Measurements from ENCODE around the gene FYB1. TPM values are rescaled to one million over a fixed set of nuclear protein-coding genes. Genes with fewer than 3 reads are reported as not detected.

The FYB1 gene
- total RNA-seq, 1 experiment from 2014 or later = not detected

DNA sequence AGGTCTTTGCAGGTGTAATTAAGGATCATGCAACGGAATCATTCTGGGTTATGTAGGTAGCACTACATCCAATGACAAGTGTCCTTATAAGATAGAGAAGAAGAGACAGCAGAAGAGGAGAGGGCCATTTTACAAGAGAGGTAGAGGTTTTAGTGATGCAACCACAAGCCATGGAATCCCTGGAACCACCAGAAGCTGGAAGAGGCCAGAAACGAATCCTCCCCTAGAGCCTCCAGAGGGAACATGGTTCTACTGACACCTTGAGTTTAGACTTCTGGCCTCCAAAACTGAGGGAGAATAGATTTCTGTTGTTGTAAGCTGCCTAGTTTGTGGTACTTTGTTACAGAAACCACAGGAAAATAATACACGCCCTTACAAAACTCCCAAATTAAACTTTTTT lies 3.5 kb downstream of the FYB1 start:
- Histone ChIP-seq H3K4me3 (no peak overlapping the region), H3K36me3 (no peaks in the 10 kb centered on the region), H3K27me3 (no peaks in the 10 kb centered on the region), H3K9me3 (no peaks in the 10 kb centered on the region)
- no peak for DNase-seq

DNA sequence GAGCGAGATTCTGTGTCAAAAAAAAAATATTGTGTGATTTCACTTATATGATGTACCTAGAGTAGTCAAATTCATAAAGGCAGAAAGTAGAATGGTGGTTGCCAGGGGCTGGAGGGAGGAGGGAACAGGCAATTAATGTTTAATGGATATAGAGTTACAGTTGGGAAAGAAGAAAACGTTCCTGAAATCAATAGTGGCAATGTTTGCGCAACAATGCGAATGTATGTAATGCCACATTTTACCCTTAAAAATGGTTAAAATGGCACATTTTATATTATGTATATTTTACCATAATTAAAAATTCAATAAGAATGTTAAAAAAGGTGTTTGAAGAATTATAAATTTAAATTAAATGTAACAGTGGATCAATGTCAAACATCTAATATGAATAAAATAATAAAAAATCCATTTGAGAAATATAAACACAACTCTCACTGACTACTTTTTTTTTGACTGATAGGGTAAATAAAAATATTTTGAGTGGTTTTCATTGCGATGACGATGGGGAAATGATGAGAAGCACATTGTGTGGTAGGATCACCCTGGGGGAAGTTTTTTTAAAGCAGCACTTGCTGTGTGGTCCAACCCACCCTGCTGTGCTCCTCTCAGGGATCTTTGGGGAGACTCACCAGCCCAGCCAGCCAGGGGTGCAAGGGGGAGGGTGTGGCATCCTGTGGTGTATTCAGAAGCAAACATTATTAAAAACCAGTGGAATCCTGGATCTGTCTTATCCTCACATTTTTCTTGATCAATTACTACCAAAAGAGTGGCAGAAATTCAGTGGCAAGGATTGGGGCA lies 4.3 kb downstream of the FYB1 start:
- H3K9me3 ChIP-seq = no peaks in the 10 kb centered on the region
- no peak for DNase-seq

DNA sequence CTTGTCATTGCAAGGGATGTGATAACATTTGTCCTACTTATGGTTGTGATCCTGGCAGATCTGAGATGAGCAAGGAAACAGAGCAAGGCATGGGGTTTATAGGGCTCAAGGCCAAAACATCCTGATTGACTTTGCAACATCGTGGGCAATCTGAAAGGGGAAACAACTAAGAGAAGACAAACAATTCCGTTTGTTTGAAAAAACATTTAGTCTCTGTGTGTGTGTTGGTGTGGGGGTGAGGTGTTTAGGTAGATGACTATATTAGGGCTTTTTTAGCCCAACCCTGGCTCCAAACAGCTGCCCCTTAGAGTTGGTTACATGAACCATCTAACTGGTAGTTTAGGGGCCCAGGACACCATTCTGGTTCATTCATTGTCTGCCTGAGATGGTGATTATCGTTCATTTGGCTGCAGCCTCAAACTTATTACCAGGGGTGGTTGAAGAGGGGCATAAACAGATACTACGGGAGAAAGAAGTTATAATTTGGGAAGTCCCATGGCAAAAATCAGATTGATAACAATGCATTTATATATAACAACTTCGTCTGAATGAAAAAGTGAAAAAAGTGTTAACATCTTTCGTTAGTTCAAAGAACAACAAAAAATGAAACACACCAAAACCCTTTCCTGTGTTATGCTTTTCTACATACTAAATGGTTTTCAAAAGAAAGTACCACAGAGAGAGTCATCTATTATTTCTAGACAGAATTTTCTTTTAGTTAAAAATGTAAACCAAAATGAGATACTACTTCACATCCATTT lies 5.7 kb downstream of the FYB1 start:
- H3K4me3 ChIP-seq = no peak overlapping the region
- DNase-seq = no peak
- H3K27me3 ChIP-seq = no peaks in the 10 kb centered on the region
- no peaks in the 10 kb centered on the region for H3K36me3 ChIP-seq
- no peaks in the 10 kb centered on the region for H3K9me3 ChIP-seq

More for the DNA sequence above, 4.3 kb downstream of the FYB1 start:
- Histone ChIP-seq H3K4me3 (no peak overlapping the region), H3K27me3 (no peaks in the 10 kb centered on the region), H3K36me3 (no peaks in the 10 kb centered on the region)

DNA sequence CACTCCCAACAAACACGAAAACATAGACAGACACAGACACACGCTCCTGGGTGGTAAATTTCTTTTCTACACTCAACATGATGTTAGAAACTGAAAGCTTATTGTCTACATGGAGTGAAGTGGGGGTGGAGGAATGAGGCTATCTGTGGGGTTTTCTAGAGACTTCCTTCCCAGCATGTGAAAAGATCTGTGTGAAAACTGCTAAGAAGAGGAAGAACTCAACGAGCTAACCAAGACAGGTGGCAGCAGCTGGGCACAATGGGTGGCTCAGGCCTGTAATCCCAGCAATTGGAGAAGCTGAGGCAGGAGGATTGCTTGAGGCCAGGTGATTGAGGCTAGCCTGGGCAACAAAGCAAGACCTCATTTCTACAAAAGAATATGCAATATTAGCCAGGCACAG lies 7.6 kb downstream of the FYB1 start:
- no peaks in the 10 kb centered on the region for H3K36me3 ChIP-seq
- no peaks in the 10 kb centered on the region for H3K9me3 ChIP-seq
- H3K27me3 ChIP-seq = peaks cover 1% of the 10 kb centered on the region; the same call in 1 of the 2 replicates
- no peak overlapping the region for H3K4me3 ChIP-seq
- no peak for DNase-seq

DNA sequence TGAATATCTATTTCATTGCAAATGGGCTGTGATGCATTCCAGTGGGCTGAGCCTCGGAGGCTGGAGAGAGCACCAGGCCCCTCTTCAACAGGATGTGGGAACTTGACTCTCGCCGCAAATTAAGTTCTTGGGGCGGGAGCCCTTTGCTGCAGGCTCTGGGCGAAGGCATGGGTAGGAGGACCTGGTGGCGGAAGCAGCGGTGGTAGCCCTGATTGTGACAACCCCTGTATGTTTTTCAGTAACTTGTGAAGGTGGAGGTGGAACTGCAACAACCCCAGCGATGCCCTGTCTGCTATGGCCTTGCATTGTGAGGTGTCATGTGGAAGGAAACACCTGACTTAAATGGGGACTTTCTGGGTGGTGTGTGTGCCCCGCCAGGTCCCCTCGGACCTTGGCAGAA lies 9.4 kb downstream of the FYB1 start:
- Histone ChIP-seq H3K27me3 (peaks cover 3% of the 10 kb centered on the region; the same call in 1 of the 2 replicates), H3K4me3 (no peak overlapping the region), H3K36me3 (no peaks in the 10 kb centered on the region), H3K9me3 (no peaks in the 10 kb centered on the region)
- DNase-seq = no peak

DNA sequence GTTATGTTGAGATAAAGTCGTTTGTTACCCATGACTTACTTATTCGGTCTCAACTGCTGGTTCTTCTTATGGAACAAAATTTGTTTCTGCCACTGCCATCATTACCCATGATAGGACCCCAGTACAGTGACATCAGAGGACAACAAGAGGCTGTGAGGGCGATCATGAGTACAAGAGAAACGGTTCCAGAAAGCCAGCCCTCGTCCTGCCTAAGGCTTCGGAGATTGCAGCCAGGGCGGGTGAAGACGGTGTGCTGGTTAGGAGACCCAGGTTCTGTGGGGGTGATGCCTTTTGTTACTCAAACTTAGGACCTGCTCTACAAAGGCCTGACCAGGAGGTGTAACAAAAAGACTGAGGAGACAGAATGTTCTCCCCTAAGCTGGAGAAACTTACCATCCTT lies 10.9 kb downstream of the FYB1 start:
- no peak for DNase-seq
- H3K4me3 ChIP-seq = no peak overlapping the region
- H3K27me3 ChIP-seq = peaks cover 3% of the 10 kb centered on the region; the same call in 1 of the 2 replicates
- H3K9me3 ChIP-seq = no peaks in the 10 kb centered on the region
- H3K36me3 ChIP-seq = no peaks in the 10 kb centered on the region

DNA sequence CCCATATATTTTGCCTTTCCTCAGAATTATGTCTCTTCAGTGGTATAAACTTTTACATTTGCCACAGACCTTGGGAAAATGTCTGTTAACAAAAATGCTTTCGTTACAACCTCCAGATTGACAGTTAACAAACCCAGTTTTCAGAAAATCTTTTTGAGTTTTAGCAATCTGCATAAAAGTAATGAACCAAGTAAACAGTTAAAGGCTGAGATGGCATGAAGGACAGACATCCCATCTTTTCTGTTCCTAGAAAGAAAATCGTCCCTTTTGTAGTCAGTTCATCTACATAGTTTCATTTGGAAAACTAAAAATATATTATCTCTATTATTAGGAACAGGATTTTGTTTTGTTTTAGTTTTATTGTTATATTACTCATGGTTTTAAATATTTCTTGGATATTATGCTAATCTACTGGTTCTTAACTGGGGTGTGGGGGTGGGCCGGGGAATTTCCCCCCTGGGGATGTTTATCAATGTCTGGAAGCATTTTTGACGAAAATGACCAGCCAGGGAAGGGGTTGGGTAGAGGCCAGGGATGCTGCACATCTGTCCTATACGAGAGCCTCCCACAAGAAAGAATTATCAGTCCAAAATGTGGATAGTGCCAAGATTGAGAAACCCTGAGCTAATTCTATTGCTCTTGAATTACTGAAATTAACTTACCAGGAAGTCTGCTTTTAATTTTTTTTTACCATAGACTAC lies 11.9 kb downstream of the FYB1 start:
- H3K27me3 ChIP-seq = peaks cover 3% of the 10 kb centered on the region; the same call in 1 of the 2 replicates
- no peaks in the 10 kb centered on the region for H3K9me3 ChIP-seq
- H3K4me3 ChIP-seq = no peak overlapping the region
- no peak for DNase-seq
- H3K36me3 ChIP-seq = no peaks in the 10 kb centered on the region

DNA sequence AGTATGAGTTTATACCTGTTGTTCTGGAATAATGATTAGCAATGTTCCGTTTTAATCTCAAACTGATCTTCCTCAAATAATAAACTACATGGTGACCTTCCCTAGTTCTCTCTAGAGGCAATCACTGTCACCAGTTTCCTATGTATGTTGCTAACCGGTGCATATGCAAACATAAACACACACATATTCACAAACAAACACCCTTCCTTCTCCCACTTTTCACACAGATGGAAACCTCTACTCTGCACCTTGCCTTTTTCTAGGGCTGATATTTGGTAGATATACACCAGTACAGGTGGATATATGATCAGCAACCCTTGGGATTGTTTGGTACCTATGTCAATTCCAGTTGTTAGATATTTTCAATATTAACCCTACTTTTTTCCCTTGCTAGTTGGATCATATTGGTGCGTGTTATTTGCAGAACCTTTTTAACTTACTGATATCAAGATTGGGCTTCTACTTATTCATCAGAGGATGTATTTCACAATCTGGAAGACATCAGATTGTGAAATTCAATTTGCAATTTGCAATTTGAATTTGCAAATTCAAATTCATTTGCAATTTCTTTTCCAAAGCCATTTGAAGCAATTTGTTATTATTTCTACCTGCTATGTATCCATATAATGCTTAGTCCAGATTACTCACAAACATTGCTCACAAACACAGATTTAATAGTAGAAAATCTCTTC lies 12.6 kb downstream of the FYB1 start:
- no peak overlapping the region for H3K4me3 ChIP-seq
- H3K36me3 ChIP-seq = no peaks in the 10 kb centered on the region
- H3K9me3 ChIP-seq = no peaks in the 10 kb centered on the region
- no peak for DNase-seq
- peaks cover 3% of the 10 kb centered on the region; the same call in 1 of the 2 replicates for H3K27me3 ChIP-seq

DNA sequence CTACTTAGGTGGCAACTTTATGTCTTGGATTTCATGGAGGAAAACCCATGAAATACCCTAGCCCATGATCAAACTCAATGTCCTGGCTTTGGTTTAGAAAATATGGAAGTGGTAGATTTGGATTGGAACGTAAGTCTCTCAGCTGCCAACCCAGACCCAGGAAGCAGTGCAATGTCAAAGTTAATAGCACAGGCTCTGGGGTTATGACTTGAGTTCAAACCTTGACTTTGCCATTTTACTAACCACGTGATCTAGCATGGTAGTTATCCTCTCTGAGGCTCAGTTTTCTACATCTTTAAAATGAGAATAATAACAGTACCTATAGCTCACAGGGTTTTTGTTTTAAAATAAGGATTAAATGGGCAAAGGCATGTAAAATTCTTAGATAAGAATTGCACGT lies 13.8 kb downstream of the FYB1 start:
- Histone ChIP-seq H3K4me3 (no peak overlapping the region), H3K9me3 (no peaks in the 10 kb centered on the region), H3K27me3 (peaks cover 3% of the 10 kb centered on the region; the same call in 1 of the 2 replicates), H3K36me3 (no peaks in the 10 kb centered on the region)
- DNase-seq = no peak

DNA sequence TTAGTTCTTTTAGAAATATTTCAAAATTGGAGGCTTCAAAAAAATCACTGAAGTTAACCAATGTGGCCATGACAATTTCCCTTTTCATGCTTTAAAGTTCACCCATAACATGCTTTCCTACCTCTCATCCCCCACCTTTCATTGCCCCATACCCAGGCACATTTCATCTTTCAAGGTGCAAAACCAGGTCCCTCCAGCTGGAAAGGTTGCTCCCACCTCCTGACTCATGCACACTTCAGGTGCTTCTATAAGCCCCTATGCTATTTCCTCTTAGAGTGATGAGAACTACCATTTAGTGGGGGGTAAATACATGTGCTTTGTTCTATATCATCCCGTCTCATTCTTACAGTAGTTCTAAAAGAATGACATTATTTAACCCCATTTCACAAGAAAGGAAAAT lies 15.4 kb downstream of the FYB1 start:
- DNase-seq = no peak
- H3K9me3 ChIP-seq = no peaks in the 10 kb centered on the region
- H3K36me3 ChIP-seq = no peaks in the 10 kb centered on the region
- H3K4me3 ChIP-seq = no peak overlapping the region
- peaks cover 3% of the 10 kb centered on the region; the same call in 1 of the 2 replicates for H3K27me3 ChIP-seq

DNA sequence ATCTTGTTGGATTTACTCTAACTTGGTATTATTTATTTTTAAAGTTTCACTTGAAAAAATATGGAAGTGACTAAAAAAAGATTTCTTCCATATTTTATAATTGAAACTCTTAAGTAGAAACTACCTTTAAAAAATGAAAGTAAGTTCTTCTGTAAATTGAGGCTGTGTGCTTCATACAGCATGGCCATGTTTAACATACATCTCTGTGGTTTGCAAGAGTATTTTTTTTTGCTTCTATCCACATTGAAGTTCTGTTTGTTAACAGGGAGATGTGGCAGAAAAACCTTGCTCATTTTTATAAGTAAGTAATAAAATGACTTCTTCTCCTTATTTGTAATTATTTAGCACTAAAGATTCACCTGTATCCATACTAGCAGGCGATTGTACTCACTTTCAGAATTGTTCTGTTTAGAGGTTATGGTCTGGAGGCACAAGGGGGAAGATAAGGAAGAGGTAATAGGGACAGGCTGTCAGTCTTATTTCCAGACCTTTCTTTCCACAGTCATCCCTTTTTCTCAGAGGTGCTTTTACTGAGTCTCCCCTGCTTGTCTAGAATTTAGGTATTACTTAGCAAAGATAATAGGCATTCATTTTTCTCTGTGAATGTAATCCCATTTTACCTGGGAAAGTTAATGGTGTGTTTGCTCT lies 16.0 kb downstream of the FYB1 start:
- Histone ChIP-seq H3K9me3 (no peaks in the 10 kb centered on the region), H3K27me3 (peaks cover 5% of the 10 kb centered on the region; the same call in 1 of the 2 replicates), H3K36me3 (no peaks in the 10 kb centered on the region), H3K4me3 (no peak overlapping the region)
- DNase-seq = no peak

DNA sequence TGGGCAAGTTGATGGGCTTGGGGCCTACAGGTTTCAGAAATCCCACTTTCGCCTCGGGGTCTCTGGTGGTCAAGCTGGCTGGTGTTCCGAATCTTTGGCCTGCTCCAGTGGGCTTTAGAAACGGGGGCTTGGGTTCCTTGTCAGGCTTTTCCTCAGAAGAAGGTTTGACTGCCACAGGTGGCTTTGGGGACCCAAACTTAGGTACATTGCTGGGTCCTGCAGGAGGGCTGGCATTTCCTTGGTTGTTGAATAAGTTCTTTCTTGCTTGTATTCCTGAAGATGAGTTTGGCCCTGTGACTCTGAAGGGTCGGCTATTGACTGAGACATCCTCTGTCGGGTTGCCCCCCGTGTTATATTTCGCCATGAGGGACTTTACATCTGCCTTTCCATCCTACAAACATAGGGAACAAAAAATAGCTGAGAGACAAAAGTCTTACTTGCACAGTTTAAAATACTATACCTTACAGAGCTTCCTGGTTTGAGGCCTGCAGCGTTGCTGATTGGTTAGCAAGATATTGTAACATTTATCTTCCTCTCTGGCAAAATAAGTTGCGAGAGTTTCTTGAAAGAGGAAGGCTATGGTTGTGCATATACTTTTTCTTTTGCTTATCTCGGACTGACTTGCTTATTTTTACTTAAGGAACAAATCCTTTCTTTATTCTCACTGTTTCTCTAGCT lies 16.6 kb downstream of the FYB1 start:
- DNase-seq = no peak
- H3K9me3 ChIP-seq = no peaks in the 10 kb centered on the region
- H3K36me3 ChIP-seq = no peaks in the 10 kb centered on the region
- no peak overlapping the region for H3K4me3 ChIP-seq
- H3K27me3 ChIP-seq = 0 out of 2 replicates have a peak, but pooled peaks cover 5% of the 10 kb centered on the region

DNA sequence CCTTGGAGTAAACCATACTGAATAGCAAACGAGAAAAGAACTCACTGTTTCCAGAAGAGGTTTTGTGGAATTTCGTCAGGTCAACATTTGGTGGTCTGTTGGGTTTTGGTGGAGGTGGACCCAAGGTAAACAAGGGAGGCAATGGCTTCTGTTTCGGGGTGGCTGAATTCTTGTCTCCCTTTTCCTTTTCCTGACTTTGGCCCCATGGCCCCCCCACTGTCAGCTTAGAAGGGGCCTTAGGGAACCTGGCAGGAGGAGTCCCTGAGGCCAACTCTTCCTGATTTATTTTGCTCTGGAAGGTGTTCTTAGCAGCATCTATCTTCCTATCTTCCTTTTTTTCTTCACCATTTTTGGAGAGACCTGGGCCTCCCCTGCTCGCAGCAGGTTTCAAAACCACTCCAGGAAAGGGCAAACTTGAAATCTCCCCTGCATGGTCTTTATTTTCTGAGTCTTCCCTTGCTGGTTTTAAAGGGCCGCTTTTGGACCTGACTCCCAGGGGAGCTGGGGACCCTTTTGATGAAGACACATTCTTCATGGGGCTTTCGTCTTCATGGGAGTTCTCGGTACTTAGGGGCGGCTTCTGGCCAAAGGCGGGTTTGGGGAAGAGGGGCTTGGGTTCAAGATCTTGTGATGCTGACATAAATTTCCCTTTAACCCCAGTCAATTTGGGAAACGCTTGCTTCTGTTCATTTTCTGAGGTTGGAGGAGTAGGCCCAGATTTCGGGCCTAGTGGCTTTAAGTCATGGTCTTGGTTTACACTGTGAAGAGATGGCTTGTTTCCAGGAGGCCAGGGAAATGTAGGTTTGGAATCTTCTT lies 17.4 kb downstream of the FYB1 start:
- H3K27me3 ChIP-seq = 0 out of 2 replicates have a peak, but pooled peaks cover 5% of the 10 kb centered on the region

DNA sequence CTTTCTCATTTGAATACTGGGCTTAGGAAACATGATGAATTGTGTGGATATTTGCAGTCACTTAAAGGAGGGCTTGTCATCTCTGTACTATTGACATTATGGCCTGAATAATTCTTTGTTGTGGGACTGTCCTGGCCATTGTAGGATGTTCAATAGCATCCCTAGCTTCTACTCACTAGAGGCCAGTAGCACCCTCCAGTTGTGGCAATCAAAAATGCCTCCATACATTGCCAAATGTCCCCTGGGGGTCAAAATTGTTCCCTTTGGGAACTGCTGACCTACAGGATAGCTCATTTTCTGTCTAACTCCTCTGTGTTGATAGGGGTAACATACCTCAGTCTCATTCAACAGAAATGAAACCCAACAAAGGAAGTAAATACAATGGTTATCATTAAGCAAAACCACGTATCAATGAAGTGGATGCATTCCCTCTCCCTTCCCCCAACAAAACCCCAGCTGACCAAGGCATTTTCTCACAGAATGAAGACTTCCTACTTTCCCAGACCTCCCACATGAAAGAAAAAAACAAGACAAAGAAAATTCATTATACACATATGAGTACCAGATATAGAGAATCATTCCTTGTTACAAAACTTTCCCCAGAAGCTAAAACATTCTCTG lies 18.1 kb downstream of the FYB1 start:
- Histone ChIP-seq H3K4me3 (no peak overlapping the region), H3K27me3 (0 out of 2 replicates have a peak, but pooled peaks cover 4% of the 10 kb centered on the region), H3K36me3 (no peaks in the 10 kb centered on the region), H3K9me3 (no peaks in the 10 kb centered on the region)
- no peak for DNase-seq

More for the DNA sequence above, 17.4 kb downstream of the FYB1 start:
- no peaks in the 10 kb centered on the region for H3K36me3 ChIP-seq
- H3K9me3 ChIP-seq = no peaks in the 10 kb centered on the region
- DNase-seq = no peak
- H3K4me3 ChIP-seq = no peak overlapping the region
